Measurements from ENCODE around the gene MPC1L.
"Not testable (repeated sequence)": the region's sequence is repeated elsewhere in the genome, so short reads cannot be mapped to it uniquely, and the experiment has no call there.

Gene MPC1L

DNA sequence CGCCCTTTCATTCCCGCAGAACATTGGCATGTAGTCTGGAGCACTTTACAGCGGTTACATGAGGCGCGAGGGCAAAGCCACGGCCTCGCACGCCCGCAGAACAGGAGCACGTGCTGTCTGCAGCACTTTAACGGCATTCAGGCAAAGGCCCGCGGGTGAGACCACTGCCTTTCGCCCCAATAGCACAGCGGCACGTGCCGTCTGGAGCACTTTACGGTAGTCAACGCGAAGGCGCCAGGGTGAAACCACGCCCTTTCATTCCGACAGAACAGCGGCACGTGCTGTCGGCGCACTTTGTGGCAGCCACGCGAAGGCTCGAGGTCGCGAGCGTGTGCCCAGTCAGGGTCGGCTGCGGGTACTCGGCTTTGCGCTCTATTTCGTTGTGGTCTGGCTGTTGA is at the start of gene MPC1L:
MPC1L (plus strand) TSS at position 290 of the 398 bp plus-strand sequence. CDS start 138 bp downstream, outside the sequence.
- no peak for DNase-seq (ENCODE audit: low spot score)
- TF ChIP-seq CTCF (IDR thresholded peaks at IDR 0.05; ENCODE audit: extremely low read depth, missing control alignments) = no peak

DNA sequence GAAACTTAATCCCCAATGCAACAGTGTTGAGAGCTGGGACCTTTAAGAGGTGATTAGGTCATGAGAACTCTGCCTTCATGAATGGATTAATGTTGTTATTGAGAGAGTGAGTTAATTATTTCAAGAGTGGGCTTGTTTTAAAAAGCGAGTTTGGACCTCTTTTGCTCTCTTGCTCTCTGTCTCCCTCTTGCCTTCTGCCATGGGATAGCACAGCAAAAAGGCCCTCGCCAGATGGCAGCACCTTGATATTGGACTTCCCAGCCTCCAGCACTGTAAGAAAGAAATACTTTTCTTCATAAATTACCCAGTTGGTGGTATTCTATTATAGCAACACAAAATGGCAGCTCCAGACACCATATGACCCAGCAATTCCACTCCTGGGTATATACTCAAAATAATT is 49.5 kb upstream of the MPC1L start:
- no peak for DNase-seq (ENCODE audit: low spot score)
- TF ChIP-seq CTCF (IDR thresholded peaks at IDR 0.05; ENCODE audit: extremely low read depth, missing control alignments) = peak; percentile 53

DNA sequence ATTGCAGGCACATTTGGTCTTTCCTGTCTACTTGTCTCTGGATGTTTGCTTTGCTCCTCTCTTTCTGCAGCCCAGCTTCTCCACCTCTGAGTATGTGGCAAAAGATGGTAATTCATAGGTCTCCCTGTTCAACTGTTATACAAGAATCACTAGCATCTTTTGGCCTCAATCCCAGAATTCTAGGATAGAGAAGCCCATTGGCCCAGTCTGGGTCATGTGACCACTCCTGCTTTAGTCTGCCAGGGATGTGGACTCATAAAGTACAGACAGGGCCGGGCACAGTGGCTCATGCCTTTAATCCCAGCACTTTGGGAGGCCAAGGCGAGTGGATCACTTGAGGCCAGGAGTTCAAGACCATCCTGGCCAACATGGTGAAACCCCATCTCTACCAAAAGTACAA is 47.8 kb upstream of the MPC1L start:
- not testable (repeated sequence) for DNase-seq (ENCODE audit: low spot score)

DNA sequence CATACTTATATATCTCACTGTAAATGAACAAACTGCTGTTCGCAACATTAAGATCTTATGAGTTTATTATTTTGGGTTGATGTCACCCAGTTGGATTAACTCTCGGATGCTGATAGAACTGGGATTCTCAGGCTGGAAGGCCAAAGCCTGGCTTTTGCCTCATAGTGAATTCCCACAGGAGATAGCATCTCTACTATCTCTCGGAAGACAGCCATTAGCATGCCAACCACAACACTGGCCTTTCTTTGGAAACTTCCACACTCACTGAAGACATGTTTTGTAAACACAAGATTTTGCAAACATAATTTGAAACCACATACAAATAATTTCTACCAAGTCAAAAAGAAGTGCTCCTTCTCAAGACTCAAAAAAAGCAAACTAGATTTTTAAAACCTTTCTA is 46.9 kb upstream of the MPC1L start:
- no peak for DNase-seq (ENCODE audit: low spot score)
- TF ChIP-seq CTCF (IDR thresholded peaks at IDR 0.05; ENCODE audit: extremely low read depth, missing control alignments) = no peak

GRCh38 chrX:40578039-40578695 is 45.1 kb upstream of the MPC1L start:
- DNase-seq (ENCODE audit: low spot score) = no peak
- TF ChIP-seq CTCF (IDR thresholded peaks at IDR 0.05; ENCODE audit: extremely low read depth, missing control alignments) = no peak

GRCh38 chrX:40579141-40579540 is 44.1 kb upstream of the MPC1L start:
- TF ChIP-seq CTCF (IDR thresholded peaks at IDR 0.05; ENCODE audit: extremely low read depth, missing control alignments) = no peak
- no peak for DNase-seq (ENCODE audit: low spot score)

- no peak for TF ChIP-seq CTCF (IDR thresholded peaks at IDR 0.05; ENCODE audit: extremely low read depth, missing control alignments)
- DNase-seq (ENCODE audit: low spot score) = no peak
These were observed 43.2 kb upstream of the MPC1L start for GRCh38 chrX:40579900-40580536.
